Parathyroid adenoma (tissue), 2 donors: Measurements from ENCODE around the gene DGKI.

Source experiments
- H2AFZ ChIP-seq: fragments of 300-600 bp; sonication (generic); one replicate; pipeline ENCODE4 v1.7.0; 2017; ENCODE audit warnings: antibody characterized with exemption, mild to moderate bottlenecking
- H3K27ac ChIP-seq: fragments of 300-600 bp; sonication (generic); one replicate; pipeline ENCODE4 v1.7.0; 2017
- H3K27me3 ChIP-seq: fragments of 300-600 bp; sonication (generic); one replicate; pipeline ENCODE4 v1.7.0; 2017; ENCODE audit warnings: low read length; ENCODE audit not compliant: control insufficient read depth, insufficient read depth
- H3K36me3 ChIP-seq: fragments of 300-600 bp; sonication (generic); one replicate; pipeline ENCODE4 v1.7.0; 2017; ENCODE audit warnings: low read length; ENCODE audit not compliant: control insufficient read depth, insufficient read depth
- H3K4me1 ChIP-seq: fragments of 300-600 bp; sonication (generic); one replicate; pipeline ENCODE4 v1.7.0; 2017; ENCODE audit warnings: control low read depth
- H3K4me2 ChIP-seq: fragments of 300-600 bp; sonication (generic); one replicate; pipeline ENCODE4 v1.7.0; 2017; ENCODE audit warnings: low read length
- H3K4me3 ChIP-seq: fragments of 300-600 bp; sonication (generic); one replicate; pipeline ENCODE4 v1.7.0; 2017; ENCODE audit warnings: low read depth, low read length
- H3K79me2 ChIP-seq: fragments of 300-600 bp; sonication (generic); one replicate; pipeline ENCODE4 v1.7.0; 2017; ENCODE audit warnings: control low read depth
- H3K9ac ChIP-seq: fragments of 300-600 bp; sonication (generic); one replicate; pipeline ENCODE4 v1.7.0; 2017; ENCODE audit warnings: mild to moderate bottlenecking
- H3K9me3 ChIP-seq: fragments of 300-600 bp; sonication (generic); one replicate; pipeline ENCODE4 v1.7.0; 2017; ENCODE audit warnings: low read length; ENCODE audit not compliant: control insufficient read depth
- CTCF ChIP-seq: fragments of 300-600 bp; sonication (generic); IDR thresholded peaks from one replicate; pipeline ENCODE4 v1.7.0; 2017; ENCODE audit warnings: antibody characterized with exemption, mild to moderate bottlenecking
- donor health status: primary hyperparathyroidism.

DGKI gene

GRCh38 chr7:137850972-137851945 lies 4.5 kb upstream of the DGKI start:
- Histone ChIP-seq H3K36me3 (no peaks in the 10 kb centered on the region), H2AFZ (no peak overlapping the region), H3K27me3 (no peaks in the 10 kb centered on the region), H3K4me1 (no peaks in the 10 kb centered on the region), H3K79me2 (no peaks in the 10 kb centered on the region), H3K9ac (no peak overlapping the region), H3K27ac (no peak overlapping the region), H3K4me3 (no peak overlapping the region), H3K4me2 (no peak overlapping the region), H3K9me3 (no peaks in the 10 kb centered on the region)
- no peak for TF ChIP-seq CTCF

GRCh38 chr7:137850571-137850970 lies 3.8 kb upstream of the DGKI start:
- H3K36me3 ChIP-seq, result no peaks in the 10 kb centered on the region
- no peaks in the 10 kb centered on the region for H3K79me2 ChIP-seq
- TF ChIP-seq CTCF, result no peak
- H3K4me2 ChIP-seq, result no peak overlapping the region
- H3K4me3 ChIP-seq, result no peak overlapping the region
- H3K27me3 ChIP-seq, result no peaks in the 10 kb centered on the region
- no peak overlapping the region for H3K27ac ChIP-seq
- H3K4me1 ChIP-seq, result no peaks in the 10 kb centered on the region
- no peak overlapping the region for H2AFZ ChIP-seq
- no peak overlapping the region for H3K9ac ChIP-seq
- no peaks in the 10 kb centered on the region for H3K9me3 ChIP-seq

GRCh38 chr7:137848095-137848494 lies 1.3 kb upstream of the DGKI start:
- no peak overlapping the region for H3K27ac ChIP-seq

GRCh38 chr7:137847568-137848050 lies 835 bp upstream of the DGKI start:
- Histone ChIP-seq H3K9ac (no peak overlapping the region), H3K4me3 (no peak overlapping the region), H3K4me2 (no peak overlapping the region), H3K36me3 (no peaks in the 10 kb centered on the region), H2AFZ (no peak overlapping the region), H3K79me2 (no peaks in the 10 kb centered on the region), H3K4me1 (no peaks in the 10 kb centered on the region), H3K27me3 (no peaks in the 10 kb centered on the region), H3K27ac (no peak overlapping the region), H3K9me3 (no peaks in the 10 kb centered on the region)
- TF ChIP-seq CTCF, result no peak

More at GRCh38 chr7:137848095-137848494, 1.3 kb upstream of the DGKI start:
- H3K9me3 ChIP-seq, result no peaks in the 10 kb centered on the region
- no peaks in the 10 kb centered on the region for H3K36me3 ChIP-seq
- TF ChIP-seq CTCF, result no peak
- no peaks in the 10 kb centered on the region for H3K4me1 ChIP-seq
- H3K79me2 ChIP-seq, result no peaks in the 10 kb centered on the region
- no peak overlapping the region for H3K9ac ChIP-seq
- H2AFZ ChIP-seq, result no peak overlapping the region
- no peak overlapping the region for H3K4me3 ChIP-seq
- H3K27me3 ChIP-seq, result no peaks in the 10 kb centered on the region
- no peak overlapping the region for H3K4me2 ChIP-seq

GRCh38 chr7:137846549-137846826 lies 286 bp downstream of the DGKI start:
- H3K79me2 ChIP-seq, result no peaks in the 10 kb centered on the region
- H3K4me1 ChIP-seq, result no peaks in the 10 kb centered on the region
- no peak overlapping the region for H3K27ac ChIP-seq
- H3K4me2 ChIP-seq, result no peak overlapping the region
- no peak for TF ChIP-seq CTCF
- no peaks in the 10 kb centered on the region for H3K9me3 ChIP-seq
- H2AFZ ChIP-seq, result no peak overlapping the region
- no peaks in the 10 kb centered on the region for H3K27me3 ChIP-seq
- H3K36me3 ChIP-seq, result no peaks in the 10 kb centered on the region
- H3K4me3 ChIP-seq, result no peak overlapping the region
- H3K9ac ChIP-seq, result no peak overlapping the region
